Activated CD4-positive, alpha-beta T cell treated with anti-CD3 and anti-CD28 coated beads for 48 hours (primary cell): ENCODE results near the gene SIL1.
"Not testable (repeated sequence)": the region's sequence is repeated elsewhere in the genome, so short reads cannot be mapped to it uniquely, and the experiment has no call there.

ENCODE experiments used
- DNase-seq: peaks from one replicate; pipeline ENCODE4 v3.0.0-alpha.2; 2020

SIL1 gene

GRCh38 chr5:139062910-139063663, 135.1 kb downstream of the SIL1 start:
- DNase-seq: no peak

DNA sequence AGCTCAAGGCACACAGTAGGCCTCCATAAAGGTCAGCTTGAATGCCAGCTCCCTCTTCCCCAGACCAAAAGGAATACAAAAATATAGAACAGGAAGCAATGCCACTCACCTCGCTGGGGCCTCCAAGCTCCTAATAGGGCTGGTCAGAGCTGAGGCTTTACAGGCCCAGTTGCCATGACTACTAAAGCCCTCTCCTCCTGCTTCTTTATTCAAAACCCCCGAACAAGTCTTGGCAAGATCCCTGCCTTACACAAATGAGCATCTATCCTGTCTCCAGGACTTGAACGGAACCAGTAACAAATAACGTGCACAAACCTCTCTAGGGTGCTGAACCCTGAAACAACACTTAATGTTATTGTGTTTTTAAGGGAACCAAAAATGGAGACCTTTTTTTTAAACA, 136.3 kb downstream of the SIL1 start:
- no peak for DNase-seq

DNA sequence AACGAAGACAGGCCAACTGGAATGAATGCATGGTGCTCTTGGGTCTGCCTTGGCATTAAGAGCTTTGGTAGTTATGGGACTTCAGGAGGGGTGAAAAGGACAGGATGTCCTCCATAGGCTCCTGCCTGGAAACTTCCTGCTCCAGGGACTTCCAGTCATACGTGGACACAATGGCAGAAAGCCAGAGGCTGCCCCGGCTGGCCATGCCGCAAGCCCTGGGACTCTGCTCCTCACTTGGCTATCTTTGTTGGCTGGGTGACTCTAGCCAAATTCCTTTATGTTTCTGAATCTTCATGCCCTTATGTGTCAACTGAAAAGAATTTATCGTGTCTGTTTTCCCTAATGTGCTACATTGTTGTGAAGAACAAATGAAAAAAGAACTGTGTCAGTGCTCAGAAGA, 136.9 kb downstream of the SIL1 start:
- no peak for DNase-seq

GRCh38 chr5:139058121-139058520, 140.0 kb downstream of the SIL1 start:
- no peak for DNase-seq

GRCh38 chr5:139057045-139057939, 140.9 kb downstream of the SIL1 start:
- DNase-seq: not testable (repeated sequence)

GRCh38 chr5:139052975-139053374, 145.2 kb downstream of the SIL1 start:
- DNase-seq: no peak

GRCh38 chr5:139051392-139051791, 146.8 kb downstream of the SIL1 start:
- no peak for DNase-seq

GRCh38 chr5:139050432-139050831, 147.7 kb downstream of the SIL1 start:
- DNase-seq: no peak

DNA sequence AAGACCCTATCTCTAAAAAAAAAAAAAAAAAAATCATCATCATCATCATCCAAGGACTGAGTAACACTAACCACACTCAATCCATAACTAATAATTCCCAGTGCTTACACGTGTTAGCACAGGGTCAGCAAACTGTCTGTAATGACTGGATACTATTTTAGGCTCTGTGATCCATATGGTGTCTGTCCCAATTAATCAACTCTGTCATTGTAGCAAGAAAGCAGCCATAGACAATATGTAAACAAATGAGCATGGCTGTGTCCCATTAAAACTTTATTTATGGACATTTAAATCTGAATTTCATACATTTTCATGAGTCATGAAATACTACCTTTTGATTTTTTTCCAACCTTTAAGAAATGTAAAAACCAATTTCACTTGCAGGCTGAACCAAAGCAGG, 148.4 kb downstream of the SIL1 start:
- DNase-seq: no peak

DNA sequence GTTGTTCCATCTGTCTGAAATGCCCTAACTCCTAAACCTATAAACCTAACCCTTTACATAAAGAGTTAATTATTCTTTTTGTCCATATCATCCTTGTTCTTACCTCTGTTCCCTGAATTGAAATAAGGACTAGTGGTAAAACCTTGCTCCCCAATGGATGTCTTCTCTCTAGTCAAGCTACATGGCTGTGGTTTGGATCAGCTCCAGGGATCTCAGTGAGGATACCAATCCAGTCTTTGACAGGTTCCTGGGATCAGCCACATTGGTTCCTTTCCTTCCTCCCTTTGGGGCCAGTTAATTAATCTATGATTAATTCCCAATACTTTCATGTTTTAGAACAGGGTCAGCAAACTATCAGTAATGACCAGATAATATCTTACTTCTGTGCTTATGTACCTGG, 151.6 kb downstream of the SIL1 start:
- no peak for DNase-seq

GRCh38 chr5:139043157-139043905, 154.8 kb downstream of the SIL1 start:
- DNase-seq: no peak

DNA sequence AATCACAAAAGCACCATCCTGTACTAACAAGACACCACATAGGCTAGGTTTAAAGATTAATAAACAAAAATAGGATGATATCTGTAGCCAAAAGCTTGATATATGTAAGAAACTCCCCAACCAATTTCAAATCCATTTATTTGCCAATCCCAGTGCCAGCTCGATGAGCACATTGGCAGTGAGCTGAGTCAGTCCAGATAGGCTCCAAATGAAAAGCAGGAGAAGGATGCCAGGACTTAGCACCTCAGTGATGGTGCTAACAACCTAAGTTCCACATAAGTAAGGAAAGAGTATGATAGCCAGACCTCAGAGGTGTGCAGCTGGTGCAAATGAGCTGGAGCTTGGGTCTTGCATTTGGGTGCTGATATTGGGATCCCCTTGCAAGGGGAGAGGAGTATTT, 158.1 kb downstream of the SIL1 start:
- no peak for DNase-seq

DNA sequence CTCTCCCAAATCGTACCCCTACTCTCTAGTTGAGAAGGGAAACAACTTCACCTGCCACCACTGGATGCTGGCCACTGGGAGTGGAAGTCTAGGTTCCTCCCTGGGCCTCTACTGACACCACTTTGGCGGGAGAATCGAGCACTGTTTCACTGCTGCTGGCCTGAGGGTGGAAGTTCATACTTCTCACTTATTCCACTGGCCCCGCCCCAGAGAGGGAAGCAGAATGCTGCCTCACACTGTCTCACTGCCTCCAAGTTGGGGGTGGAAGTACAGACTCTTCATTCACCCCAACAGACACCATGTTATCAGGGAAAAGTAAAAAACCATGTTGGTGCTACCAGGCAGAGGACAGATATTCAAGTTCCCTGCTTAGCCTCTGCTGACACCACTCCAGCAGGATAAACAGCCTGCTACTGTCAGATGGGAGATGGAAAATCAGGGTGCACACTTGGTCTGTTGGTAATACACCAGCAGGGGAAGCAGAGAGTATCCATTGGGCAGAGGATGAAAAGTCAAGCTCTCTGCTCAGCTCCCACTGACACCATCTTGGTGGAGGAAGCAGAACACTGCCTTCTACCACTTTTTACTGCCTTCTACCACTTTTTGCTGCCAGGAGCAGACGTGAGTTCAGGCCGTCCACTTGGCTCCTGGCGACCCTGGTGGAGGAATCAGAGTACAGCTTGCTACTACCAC, 159.4 kb downstream of the SIL1 start:
- DNase-seq: no peak

GRCh38 chr5:139037732-139038131, 160.4 kb downstream of the SIL1 start:
- no peak for DNase-seq

GRCh38 chr5:139036332-139036731, 161.8 kb downstream of the SIL1 start:
- DNase-seq: not testable (repeated sequence)

DNA sequence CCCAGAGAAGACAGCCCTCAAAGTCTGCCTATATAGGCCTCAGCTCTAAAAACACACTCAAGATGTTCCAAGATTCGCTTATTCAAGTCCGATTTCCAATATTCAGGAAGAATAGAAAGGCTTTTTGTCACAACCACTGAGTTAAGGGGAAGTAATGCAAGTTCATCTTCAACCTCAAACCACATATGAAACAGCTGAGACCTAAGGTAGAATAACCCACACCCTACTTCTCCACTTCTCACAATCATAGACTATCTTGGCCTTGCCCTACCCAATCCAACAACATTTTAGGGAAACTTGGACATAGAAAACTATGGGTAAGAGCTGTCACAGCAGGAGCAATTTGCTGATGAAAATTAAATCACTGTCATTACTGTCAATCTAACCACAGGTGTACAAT, 171.0 kb downstream of the SIL1 start:
- no peak for DNase-seq

DNA sequence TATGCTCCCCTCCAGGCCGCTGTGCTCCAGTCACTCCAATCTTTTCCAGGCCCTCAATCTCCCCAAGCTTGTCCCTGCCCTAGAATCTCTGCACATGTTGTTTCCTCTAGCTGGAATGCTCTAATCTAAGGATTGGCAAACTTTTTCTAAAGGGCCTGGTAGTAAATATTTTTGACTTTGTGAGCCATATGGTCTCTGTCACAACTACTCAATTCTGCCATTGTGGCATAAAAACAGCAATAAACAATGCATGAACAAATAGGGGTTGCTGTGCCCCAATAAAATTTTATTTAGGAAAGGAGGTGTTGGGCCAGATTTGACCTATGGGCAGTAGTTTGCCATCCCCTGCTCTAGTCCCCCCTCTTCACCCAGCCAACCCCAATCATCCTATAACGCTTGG, 172.5 kb downstream of the SIL1 start:
- DNase-seq: no peak

GRCh38 chr5:139023286-139023685, 174.9 kb downstream of the SIL1 start:
- no peak for DNase-seq

DNA sequence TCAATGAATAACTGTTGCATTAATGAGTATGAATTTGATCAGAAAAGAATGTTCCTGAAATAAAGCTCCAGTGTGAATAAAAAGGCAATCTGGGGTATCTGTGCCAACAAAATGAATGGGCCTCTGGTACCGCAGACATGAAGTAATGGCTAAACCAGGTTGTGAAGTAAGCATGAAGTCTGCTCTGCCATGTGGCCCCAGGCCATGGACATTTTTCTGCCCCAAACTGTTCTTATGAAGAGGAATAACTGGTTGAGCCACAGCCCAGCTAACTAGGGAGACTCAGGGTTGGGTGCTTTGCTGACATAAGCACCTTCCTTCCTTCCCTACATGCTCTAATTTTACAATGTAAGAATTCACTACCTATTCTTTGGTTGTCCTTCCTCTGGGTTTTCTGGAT, 175.6 kb downstream of the SIL1 start:
- no peak for DNase-seq

DNA sequence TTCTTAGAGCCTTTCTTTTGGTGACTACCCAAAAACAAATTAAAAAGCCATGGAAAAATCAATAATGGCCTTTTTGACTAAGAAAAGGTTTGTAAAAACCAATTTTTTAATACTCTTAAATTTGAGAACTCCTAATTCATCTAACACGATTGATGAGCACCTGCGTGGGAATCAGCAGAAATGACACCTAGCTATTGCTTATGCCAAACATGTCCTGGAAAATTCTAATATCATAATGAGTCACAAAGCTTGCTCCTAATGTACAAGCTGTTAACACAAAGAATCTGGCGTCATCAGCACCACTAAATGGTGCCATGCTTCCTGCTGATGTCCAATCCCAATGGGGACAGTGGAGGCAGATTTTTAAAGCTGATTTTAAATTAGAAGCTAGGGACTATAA, 176.8 kb downstream of the SIL1 start:
- no peak for DNase-seq

GRCh38 chr5:139019880-139020279, 178.3 kb downstream of the SIL1 start:
- DNase-seq: no peak

- no peak for DNase-seq
Observed at GRCh38 chr5:139019211-139019610, 179.0 kb downstream of the SIL1 start.

DNA sequence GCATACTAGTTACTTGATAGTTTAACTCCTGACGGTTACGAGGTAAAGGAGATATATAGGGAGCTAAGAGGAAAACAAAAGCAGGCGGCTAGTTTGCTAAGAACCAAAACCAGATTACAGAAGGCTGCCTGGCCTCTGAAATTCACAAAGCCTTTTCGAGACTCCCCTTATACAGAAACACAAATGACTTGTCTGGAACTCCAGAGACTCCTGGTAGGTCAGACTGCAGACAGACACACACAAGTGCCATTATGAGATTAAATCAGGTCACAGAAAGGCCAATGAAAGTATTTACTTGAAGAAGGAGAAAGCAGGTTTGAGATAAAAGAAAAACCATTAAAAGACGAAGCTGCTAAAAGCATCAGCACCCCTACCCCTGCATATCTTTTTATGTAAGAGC, 180.5 kb downstream of the SIL1 start:
- no peak for DNase-seq
